ENCODE data around the gene TMEM154.

DNA sequence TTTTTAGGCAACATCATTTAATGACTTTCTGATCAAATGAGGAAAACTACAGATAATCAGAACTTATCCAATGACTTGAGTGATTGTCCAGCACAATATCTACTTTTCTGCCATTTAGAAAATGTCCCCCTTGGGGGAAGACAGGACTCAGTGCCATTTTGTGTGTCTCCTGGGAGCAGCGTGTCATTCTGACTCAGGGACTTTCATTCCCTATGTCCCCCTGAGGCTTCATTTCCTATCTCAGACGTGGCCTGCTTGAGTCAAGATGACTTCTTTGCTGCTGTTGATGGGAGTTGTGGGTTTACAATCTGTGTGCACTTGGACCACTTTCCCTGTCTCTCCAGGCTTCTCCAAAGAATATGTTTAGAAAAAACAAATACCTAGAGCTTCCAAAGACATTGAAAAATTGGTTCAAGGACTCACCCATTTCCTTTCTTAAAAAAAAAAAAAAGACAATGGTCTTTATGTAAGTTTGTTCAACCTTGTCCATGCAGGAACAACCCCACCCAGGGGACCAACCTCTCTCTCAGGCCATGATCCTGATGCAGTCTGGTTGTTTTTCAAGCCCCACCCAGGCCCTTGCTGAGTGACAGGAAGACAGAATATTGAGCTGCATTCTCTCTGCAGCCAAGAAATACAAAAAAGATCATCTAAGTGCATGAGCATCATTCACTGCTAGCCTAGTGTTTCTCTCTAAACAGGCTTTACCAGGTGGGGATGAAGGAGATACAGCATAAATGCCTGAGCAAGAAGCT lies 34.3 kb upstream of the TMEM154 start:
- TF ChIP-seq CTCF (IDR thresholded peaks at IDR 0.05) (no peak), POLR2A (IDR thresholded peaks at IDR 0.05) (no peak), EP300 (IDR thresholded peaks at IDR 0.05) (no peak)

Measured in tibial nerve (tissue), 4 donors.